WTC11 (cell line): ENCODE measurements around the gene TREML1. TPM values are rescaled to one million over a fixed set of nuclear protein-coding genes. Genes with fewer than 3 reads are reported as not detected.

Experiments
- ATF6 ChIP-seq: sonication (generic); formaldehyde crosslinking; IDR thresholded peaks from 2 replicates; pipeline ENCODE4 v1.8.1; 2023; ENCODE audit warnings: mild to moderate bottlenecking, missing genetic modification reagents
- CTCF ChIP-seq: fragments of 200-600 bp; IDR thresholded peaks from 2 replicates; pipeline ENCODE4 v1.8.0; 2022; ENCODE audit warnings: antibody characterized with exemption
- GRHL2 ChIP-seq: fragments of 250-450 bp; sonication (Bioruptor Pico); IDR thresholded peaks from 2 replicates; pipeline ENCODE4 v1.8.0; 2022; ENCODE audit warnings: mild to moderate bottlenecking, moderate library complexity; ENCODE audit not compliant: insufficient replicate concordance, severe bottlenecking
- NFATC4 ChIP-seq: fragments of 250-450 bp; sonication (Bioruptor Pico); IDR thresholded peaks from 2 replicates; pipeline ENCODE4 v1.9.0; 2021; ENCODE audit warnings: mild to moderate bottlenecking
- OVOL2 ChIP-seq: fragments of 250-450 bp; sonication (Bioruptor Pico); IDR thresholded peaks from 2 replicates; pipeline ENCODE4 v1.9.0; 2021; ENCODE audit warnings: mild to moderate bottlenecking, borderline replicate concordance
- PRDM15 ChIP-seq: sonication (generic); formaldehyde crosslinking; IDR thresholded peaks from 2 replicates; pipeline ENCODE4 v1.8.0; 2022; ENCODE audit warnings: missing genetic modification reagents
- ZBTB21 ChIP-seq: sonication (generic); formaldehyde crosslinking; IDR thresholded peaks from 2 replicates; pipeline ENCODE4 v1.8.1; 2023; ENCODE audit warnings: mild to moderate bottlenecking, missing genetic modification reagents, borderline replicate concordance
- ZNF232 ChIP-seq: sonication (generic); formaldehyde crosslinking; IDR thresholded peaks from 2 replicates; pipeline ENCODE4 v1.8.0; 2022; ENCODE audit warnings: mild to moderate bottlenecking, missing genetic modification reagents
- total RNA-seq: library from RNA; stranded (reverse); gene quantifications from 3 replicates; pipeline ENCODE4 v1.2.3, GENCODE V29; 2021

TREML1 gene
- total RNA-seq, 1 experiment from 2014 or later: not detected

GRCh38 chr6:41100871-41101287 is 53.3 kb downstream of the TREML1 start (continued):
- no peak for TF ChIP-seq CTCF
- no peak for TF ChIP-seq OVOL2 (CRISPR knock-in tag)
- no peak for TF ChIP-seq GRHL2 (CRISPR knock-in tag)
- TF ChIP-seq NFATC4 (CRISPR knock-in tag): no peak
- no peak for TF ChIP-seq PRDM15 (CRISPR knock-in tag)
- TF ChIP-seq ATF6 (CRISPR knock-in tag): no peak
- no peak for TF ChIP-seq ZNF232 (CRISPR knock-in tag)
- no peak for TF ChIP-seq ZBTB21 (CRISPR knock-in tag)
- TF ChIP-seq, all 79 proteins: peak for 20

Other genes with a start within 250 kb of the TREML1 start
- gene UNC5CL, start 115.1 kb downstream of the TREML1 start, total RNA-seq: 3.3 to 4.5 TPM (median 3.6 TPM) in 3 replicates
- not detected in 3 replicates for gene TSPO2, start 111.9 kb downstream of the TREML1 start, total RNA-seq
- gene APOBEC2, start 101.1 kb downstream of the TREML1 start, total RNA-seq: not detected in 3 replicates
- 33.7 to 37.0 TPM (median 36.5 TPM) in 3 replicates for gene OARD1, start 82.0 kb downstream of the TREML1 start, total RNA-seq
- gene NFYA, start 81.4 kb downstream of the TREML1 start, total RNA-seq: 34.7 to 37.7 TPM (median 35.8 TPM) in 3 replicates
- gene TREM2, start 8.8 kb upstream of the TREML1 start, total RNA-seq: 0.18 TPM in 1 of 3 replicates, not detected in the others
- 0.09 to 0.15 TPM (median 0.09 TPM) in 3 replicates for gene TREML2, start 46.8 kb upstream of the TREML1 start, total RNA-seq
- not detected in 3 replicates for gene TREML4, start 74.0 kb upstream of the TREML1 start, total RNA-seq
- gene TREM1, start 132.3 kb upstream of the TREML1 start, total RNA-seq: not detected in 3 replicates
- gene NCR2, start 181.3 kb upstream of the TREML1 start, total RNA-seq: not detected in 3 replicates